SK-N-DZ (cell line): ENCODE data around the gene CHRFAM7A.
"Not testable (repeated sequence)": the region's sequence is repeated elsewhere in the genome, so short reads cannot be mapped to it uniquely, and the experiment has no call there.

ENCODE experiments used
- DNase-seq: peaks from one replicate; pipeline ENCODE4 v3.0.0-alpha.2; 2015; ENCODE audit warnings: low spot score
- small RNA-seq, 2 experiments: library from RNA; depleted of rRNA; stranded (forward); fragments of <200 nt; gene quantifications; one replicate each; pipeline ENCODE3, GENCODE V24; 2014

Gene CHRFAM7A

DNA sequence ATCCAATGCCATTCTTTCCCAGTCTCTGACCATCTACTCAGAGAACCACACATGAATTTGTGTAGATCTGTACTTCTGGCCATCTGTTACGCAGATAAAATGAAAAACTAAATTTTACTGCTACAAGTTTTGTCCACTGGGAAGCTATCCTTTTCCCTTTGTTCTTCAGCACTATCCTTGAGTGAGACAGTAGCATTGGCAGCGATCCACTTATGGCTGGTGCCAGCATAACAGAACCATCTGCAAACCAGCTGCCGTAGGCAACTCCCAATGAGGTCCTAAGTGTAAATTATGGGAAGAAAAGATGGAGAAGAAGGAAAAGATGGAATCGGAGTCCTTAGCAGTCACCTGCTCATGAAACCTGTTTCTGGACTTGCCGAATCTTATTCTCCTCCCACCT lies 72.3 kb downstream of the CHRFAM7A start:
- not testable (repeated sequence) for DNase-seq

DNA sequence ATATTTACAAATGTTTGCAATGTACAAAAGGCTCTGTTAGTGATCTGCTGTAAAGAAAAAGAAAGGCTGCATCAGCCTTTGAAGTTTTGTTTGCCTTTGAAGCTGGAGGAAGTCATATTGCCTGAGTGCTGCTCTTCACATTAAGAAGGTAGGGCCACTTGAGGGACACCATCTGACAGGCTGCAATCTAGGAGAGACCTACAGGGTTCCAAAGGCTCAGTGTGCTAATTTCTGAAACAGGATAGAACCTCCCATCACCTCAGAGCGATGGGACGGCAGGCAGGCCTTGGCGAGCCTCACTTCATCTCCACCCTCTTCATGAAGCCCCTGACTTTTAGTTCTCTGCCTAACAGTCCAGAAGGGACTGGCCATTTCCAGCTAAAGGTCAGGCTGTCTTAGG lies 77.6 kb downstream of the CHRFAM7A start:
- not testable (repeated sequence) for DNase-seq

DNA sequence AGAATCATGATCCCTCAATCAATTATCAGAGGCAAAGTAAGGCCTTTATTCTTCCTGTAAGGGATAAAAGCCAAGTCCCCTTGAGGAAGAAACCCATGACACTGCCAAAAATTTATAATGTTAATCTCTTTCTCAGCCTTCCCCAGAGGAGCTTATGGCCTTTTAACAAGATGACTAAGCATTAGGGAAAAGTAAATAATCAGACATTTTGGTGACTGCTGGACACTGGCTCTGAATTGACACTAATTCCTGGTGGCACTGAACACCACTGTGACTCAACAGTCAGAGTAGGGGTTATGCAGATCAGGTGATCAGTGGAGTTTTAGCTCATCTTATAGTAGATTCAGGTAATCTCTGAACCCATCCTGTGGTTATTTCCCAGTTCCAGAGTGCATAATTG lies 82.8 kb downstream of the CHRFAM7A start:
- not testable (repeated sequence) for DNase-seq

Small RNA genes within 50 kb of the gene (small RNA-seq; reads per million reads assigned to genes)
- gene AC019322.2, result 0 reads per million in 2 experiments
- 0 reads per million in 2 experiments for gene RF00019
- gene RF00096, result 0 to 0.76 reads per million in 2 experiments
- 0 reads per million in 2 experiments for gene RN7SL196P
